OCI-M1 (cell line): ENCODE results near the gene NUDT16L1.

Experiments
- DNase-seq: peaks from one replicate; lab custom pipeline; 2025; lab: John Stamatoyannopoulos, UW

NUDT16L1 gene

DNA sequence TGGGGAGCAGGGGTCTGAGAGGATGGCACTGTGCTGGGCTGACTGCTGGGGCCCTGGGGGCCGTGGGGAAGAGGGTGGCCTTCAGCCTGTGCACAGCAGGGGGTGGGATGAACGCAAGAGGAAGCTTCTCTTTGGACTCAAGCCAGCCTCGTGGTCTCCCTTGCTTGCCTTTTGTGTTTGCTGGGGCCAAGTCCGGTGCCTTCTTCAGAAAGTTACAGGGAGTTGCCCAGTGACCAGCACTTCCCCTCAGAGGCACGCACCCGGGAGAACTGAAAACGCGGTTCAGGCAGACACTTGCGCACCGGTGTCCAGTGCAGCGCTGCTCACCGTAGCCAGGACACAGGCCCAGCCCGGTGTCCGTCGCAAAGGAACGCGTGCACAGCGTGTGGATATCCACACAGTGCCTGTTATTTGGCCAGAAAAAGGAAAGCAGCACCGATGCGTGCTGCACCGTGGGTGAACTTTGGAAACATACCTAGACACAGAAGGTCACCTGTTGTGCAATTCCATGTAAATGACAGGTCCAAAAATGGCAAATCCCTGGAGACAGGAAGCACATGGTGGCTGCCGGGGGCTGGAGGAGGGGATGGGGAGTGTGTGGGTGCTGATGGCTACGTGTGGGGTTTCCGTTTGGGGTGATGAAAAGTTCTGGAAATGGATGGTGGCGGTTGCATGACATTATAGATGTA is 29.4 kb upstream of the NUDT16L1 start:
- peak; percentile 73 for DNase-seq

DNA sequence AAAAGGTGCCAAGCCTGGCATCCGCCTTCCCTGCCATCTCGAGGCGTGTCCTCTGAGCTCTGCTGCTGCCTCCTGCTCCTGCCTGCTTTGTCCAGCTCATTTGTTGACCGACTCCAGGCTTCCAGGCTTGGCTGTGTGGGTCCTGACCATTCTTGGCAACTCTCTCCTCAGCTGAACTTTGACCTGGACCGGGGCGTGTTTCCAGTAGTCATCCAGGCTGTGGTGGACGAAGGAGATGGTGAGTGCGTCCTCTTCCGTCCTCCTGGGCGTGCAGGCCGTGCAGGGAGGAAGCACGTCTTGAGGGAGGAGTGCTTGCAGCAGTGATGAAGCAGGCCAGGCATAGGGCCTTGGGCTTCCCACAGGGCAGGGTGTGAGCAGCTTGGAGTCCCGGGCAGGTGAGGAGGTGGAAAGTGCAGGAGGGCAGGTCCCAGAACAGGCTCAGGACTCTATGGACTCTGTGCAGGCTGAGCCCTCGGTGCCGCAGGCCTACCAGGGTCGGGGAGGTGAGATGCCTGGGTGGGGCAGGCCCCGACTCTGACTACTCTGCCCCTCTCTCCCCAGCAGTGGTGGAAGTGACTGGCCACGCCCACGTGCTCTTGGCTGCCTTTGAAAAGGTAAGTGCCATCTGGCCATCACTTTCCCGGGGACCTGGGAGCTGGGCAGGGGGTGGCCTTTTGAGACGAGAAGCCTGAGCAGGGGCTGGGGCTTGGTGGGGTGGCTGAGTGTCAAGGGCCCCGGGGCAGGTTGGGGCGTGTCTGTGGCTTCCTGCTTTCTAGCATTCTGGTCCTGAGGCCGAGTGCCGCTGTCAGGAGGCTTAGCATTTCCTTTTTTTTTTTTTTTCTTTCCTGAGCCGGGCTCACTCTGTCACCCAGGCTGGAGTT is 28.6 kb upstream of the NUDT16L1 start:
- no peak for DNase-seq

DNA sequence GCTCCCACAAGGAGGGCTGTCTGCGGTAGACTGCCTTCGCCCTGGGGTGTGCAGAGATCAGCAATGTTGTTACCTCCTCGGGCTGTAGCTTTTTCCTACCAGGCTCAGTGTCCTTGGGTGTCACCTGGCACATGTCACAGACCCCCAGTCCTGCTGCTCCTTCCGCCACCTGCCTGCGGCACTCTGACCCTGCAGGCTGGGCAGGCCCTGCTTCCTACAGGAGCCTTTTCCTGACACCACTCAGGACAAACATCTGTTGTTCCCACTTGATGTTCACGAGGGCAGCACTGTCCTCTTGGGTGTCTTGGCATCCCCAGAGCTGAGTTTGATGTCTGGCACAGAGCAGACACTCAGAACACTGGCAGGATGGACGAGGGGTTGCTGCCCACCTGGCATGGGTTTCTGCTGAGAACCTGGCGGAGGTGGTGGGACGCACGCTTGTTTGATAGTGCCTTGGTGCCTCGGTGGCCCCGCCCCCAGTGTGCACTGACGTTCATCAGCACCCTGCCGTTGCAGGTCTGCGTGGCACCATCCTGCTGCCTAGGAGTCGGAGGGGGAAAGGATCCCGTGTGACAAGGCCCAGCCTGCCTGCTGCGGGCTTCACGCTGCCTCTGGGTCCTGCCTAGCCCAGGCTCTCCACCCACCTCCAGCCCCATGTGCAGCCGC is 26.7 kb upstream of the NUDT16L1 start:
- DNase-seq: no peak

DNA sequence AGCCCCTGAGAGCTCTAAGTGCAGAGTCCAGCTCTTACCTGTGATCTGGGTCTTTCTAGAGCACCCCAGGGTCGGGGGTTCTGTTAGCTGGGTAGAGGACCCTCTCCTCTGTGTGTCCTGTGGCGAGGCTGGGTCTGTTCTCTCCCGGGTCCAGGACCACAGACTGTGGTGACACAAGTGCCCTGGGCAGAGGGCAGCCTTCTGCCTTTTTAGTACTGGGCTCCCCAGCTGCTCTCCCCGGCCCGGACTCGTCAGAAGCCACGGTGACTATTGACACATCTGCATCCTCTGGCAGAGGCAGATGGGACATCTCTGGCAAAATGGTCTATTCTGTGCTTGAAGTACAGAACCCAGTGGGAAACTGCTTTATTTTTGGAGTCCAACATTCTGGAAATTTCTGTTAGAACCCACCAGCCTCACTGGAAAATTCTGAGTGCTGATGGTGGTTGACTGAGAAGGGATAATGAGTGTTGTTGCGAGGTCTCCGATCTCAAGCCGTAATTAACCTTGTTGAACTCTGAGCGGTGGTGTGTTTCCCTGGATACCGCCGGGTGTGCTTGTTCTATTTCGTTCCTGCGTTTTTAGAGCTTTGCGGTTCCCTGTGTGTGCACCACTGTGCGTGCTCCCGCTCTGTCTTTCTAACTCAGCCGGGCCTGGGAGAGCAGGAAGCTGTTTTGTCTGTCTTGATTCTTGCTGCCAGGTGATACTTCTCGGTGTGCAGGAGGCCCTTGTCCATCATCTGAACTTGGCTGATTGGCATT is 26.0 kb upstream of the NUDT16L1 start:
- no peak for DNase-seq

DNA sequence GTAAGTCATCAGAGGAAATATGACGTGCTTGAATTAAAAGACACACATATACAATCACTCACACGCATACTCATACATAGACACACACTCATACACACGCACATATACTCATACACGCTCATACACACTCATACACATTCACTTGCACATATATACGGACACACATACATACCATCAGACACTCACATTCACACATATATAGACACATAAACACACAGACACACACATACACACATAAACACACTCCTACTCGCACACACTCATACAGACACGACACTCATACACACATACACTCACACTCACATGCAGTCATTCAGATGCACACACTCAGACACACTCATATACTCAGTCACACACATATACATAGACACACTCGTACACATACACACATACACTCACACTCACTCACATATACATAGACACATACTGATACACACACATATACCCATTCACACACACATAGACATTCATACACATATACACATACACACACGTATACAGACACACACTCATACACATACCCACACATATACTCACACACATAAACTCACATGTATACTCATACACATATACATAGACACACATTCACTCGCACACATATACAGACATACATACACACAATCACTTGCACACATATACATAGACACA is 24.9 kb upstream of the NUDT16L1 start:
- DNase-seq: no peak

DNA sequence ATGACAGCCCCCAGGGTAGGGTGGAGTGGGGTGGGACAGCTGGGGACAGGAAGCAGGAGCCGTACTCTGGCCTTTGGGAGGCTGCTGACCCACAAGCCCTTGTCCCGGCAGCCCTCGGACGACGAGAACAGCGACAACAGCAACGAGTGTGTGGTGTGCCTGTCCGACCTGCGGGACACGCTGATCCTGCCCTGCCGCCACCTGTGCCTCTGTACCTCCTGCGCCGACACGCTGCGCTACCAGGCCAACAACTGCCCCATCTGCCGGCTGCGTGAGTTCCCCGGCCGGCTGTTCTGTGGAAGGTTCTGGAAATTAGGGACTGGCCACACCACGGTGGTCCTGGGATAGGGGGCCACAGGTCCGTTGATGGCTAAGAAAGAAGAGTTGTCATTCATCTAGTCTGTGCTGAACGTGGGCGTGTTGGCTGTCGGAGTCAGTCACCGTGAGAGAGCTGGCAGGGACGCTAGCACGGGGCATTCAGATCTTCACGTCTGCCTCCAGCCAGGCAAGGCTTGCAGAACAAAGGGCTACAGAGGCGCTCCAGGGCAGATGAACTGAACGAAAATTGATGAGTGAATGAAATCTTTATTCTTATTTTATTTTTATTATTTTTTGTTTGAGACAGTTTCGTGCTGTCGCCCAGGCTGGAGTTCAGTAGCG is 19.8 kb upstream of the NUDT16L1 start:
- DNase-seq: no peak

DNA sequence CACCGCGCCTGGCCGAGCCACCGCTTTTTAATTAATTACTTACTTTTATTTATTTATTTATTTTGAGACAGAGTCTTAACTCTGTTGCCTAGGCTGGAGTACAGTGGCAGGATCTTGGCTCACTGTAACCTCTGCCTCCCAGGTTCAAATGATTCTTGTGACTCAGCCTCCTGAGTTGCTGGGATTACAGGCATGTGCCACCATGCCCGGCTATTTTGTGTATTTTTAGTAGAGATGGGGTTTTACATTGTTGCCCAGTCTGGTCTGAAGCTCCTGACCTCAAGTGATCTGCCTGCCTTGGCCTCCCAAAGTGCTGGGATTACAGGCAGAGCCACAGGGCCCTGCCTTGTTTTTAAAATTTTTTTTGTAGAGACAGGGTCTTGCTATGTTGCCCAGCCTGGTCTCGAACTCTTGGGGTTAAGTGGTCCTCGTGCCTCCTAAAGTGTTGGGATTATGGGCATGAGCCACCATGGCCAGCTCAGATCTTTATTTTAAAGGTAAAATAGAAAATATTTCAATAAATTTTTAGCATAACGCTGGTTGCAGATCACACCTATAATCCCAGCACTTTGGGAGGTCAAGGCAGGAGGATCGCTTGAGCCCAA is 18.3 kb upstream of the NUDT16L1 start:
- no peak for DNase-seq

DNA sequence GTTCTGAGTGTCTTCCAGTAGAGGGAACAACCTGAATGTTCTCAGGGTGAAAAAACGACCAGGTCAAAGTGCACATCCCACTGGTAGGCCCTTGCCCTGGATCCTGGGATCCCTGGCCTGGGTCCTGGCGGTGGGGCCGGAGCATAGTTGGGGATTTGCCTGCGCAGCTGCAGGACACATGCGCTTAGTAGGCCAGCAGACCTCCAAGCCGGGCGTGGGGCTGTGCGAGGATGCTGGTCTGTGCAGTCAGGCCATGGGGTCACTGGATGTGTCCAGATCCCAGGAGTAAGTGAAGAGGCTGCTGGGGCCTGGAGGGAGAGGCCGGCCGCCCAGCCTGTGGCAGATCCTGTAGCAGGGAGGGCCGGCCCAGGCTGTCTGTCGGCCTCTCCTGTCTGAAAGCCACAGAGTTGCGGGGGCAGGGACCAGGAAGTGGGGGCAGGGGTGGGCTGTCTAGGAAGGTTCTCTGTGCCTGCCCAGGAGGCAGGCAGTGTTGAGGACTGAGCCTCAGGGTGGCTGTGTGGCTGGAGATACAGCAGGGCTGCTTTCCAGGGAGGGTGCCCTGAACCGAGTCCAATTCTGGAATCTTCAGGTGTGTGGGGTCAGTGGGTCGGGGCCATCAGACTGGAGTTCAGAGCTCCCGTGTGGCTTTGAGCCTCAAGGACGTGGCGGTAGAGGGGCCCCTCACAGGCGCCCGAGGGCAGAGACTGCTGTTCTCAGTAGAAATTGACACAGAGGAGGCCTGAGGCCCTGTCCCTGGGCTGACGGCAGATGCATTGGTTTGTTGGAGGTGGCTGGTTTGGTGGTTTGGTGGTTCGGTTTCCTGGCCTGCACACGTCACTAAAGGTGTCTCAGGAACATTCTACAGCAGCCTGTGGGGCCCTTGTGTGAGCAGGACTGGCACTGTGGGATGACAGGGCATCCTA is 17.2 kb upstream of the NUDT16L1 start:
- DNase-seq: peak; percentile 3

DNA sequence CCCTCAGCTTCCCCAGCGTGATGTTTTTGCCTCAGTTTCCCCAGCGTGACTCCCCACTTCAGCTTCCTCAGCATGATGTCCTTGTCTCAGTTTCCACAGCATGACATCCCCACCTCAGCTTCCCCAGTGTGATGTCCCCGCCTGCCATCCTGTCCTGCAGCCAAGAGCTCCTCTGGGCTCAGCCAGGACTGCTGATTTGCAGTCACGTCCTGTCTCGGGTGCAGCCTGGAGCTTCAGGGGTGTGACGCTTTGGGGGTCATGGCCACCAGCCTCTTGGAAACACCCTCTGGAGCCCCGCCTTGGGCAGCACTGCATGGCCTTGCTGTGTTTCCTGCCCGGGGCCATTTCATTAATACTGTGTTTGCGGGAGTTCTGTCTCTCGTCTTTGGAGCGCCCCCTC is 16.5 kb upstream of the NUDT16L1 start:
- DNase-seq: no peak

DNA sequence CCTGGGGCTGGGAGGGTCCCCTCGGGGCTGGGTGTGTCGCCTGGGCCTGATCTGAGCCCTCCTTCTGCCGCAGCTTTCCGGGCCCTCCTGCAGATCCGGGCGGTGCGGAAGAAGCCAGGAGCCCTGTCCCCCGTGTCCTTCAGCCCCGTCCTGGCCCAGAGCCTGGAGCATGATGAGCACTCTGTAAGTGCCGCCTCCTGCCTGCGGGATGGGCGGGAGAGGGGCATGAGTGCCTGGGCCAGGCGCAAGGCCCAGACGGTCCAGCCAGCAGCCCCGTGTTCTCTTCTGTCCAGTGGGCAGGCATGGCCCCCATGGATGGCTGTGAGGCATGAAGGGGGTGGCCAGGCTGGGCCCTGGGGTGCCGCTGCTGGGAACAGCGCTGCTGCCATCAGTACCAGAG is 16.0 kb upstream of the NUDT16L1 start:
- DNase-seq: no peak

DNA sequence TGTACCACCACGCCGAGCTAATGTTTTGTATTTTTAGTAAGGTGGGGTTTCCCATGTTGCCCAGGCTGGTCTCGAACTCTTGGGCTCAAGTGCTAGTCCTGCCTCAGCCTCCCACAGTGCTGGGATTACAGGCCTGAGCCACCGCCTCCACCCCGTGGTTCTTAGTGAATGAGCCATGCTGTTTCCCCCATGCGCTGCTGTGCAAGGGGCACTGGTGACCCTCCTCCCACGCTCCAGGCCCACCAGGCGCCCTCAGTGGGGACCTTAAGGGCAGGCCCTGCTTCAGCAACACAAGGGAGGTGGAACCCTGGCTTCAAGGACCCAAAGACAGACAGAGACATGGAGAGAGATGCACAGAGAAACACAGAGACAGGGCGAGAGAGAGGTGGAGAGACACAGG is 15.4 kb upstream of the NUDT16L1 start:
- no peak for DNase-seq

DNA sequence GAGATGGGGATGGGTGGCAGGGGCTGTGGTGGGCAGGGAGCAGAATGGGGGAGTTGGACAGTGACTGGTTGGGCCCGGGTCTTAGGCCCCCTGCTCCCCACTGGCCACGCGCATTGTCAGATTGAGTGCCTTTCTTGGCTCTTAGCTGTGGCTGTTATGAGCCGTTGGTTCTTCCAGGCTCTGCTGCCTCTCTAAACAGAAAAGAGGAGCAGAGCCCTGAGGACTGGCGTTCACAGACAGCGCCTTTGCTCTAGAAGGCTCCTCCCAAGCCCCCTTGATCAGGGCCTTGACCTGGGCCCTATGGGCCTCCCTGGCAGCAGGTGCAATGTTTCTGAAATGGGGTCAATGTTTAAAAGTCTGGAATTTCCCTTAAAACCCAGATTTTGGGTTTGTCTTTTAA is 14.8 kb upstream of the NUDT16L1 start:
- no peak for DNase-seq

DNA sequence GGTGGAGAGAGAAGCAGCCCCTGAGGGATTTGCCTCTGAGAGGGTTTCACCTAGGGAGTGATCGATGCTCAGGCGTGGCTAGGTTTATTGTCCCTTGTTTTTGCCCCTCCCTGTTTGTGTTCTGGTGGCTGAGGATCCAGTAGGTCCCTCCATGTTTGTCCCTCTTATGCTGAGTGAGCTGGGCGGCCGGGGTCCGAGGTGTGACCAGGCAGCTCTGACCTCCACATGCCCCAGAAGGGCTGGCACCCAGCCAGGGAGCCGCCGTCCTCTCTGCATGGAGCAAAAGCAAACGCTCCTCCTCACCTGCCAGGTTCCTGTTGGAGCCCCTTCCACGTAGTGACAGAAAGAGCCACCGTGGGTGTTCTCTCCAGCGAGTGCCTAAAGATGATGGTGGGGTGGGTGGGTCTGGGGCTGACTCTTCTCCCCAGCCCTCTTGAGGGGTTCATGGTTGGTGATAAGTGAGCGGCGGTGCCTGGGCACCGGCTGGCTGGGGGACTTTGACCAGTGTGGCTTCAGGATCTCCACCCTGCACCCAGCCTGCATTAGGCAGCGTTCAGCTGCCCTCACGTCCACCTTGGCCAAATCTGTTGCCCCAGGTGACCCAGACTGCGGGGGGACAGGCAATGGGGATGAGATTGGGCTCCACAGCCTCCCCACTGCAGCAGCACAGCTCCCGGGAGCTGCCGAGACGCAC is 14.1 kb upstream of the NUDT16L1 start:
- DNase-seq: no peak

DNA sequence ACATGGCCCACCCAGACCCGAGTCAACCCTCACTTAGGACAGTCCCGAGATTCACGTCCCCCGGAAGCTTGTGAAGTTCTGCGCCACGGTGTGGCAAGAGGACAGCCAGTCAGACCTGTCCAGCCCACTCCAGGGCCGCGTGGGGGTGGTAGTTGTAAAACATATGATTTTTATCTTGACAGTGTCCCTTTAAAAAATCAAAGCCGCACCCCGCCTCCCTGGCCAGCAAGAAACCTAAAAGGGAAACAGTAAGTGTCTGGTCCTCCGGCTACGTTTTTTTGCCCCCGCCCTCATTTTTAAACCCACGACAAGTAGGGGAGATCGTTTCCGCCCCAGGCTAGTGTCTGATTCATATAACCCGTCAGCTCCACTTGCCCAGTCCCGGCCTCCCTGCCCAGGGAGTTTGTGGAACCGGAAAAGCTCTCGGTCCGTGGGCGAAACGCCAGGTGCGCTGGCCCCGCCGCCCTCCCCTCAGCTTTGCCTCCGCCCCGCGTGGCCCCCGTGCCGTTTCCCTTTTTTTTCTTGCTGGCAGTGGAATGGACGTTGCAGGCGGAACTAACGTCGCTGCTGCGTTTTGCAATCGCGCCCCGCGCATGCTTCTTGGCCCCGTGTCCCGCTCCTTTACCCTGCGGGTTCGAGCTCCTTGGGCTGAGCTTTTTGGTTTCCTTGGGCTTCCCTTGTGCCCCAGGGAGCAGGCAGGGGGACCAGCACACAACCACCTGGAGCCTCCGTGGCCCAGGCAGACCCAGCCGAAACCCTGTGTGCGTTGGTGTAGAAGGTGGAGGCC is 13.3 kb upstream of the NUDT16L1 start:
- no peak for DNase-seq

DNA sequence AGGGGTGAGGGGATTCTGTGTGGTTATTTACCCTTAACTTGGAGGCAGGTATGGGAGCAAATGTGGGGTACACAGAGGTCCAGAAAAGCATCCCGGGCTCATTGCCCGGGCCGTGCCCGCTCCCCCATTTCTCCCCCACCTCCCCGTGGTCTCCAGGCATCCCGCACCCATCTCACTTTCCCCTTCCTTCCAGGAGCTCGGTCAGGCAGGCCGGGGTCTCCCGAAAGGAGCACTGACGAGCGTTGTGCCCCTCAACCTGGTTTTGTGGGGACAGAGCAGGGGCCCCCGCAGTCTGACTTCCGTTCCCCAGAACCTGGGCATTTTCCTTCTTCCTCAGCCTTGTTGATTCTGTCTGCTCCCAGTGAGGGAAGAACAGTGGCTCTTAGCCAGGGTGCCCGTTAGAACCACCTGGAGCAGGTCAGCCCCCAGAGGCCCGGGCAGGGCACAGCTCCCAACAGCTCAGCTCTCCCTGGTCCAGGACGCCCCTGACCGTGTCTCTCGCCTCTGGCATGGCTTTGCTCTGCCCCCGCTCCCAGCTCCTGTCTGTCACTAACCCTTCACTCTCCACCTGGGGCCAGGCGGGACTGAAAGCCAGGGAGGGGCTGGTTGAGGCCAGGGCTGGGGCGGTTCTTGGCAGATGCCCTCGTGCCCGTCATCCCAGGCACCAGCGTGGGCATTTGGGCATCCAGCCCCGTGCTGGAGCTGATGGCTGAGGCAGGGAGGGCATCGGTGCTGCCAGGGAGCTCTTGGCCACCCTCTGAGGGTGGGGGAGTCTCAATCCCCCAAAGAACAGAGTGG is 12.5 kb upstream of the NUDT16L1 start:
- DNase-seq: no peak

DNA sequence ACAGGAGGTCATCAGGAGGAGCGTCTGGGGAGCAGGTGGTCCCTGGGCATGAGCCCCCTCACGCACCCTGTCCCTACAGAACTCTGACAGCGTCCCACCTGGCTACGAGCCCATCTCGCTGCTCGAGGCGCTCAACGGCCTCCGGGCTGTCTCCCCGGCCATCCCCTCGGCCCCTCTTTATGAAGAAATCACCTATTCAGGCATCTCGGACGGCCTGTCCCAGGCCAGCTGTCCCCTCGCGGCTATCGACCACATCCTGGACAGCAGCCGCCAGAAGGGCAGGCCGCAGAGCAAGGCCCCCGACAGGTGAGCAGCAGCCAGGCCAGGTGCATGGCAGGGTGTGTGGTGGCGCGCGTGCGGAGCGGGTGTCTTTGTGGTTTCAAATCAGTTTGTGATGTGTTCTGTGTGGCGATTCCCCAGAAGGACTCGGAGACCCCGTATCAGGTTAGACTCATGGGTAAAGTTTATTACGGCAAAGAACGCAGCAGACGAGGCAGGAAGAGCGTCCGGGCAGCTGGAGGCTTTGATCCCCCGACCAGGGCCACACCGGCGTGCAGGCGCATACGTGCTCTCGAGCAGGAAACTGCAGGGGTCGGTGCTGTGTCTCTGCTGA is 11.8 kb upstream of the NUDT16L1 start:
- no peak for DNase-seq

DNA sequence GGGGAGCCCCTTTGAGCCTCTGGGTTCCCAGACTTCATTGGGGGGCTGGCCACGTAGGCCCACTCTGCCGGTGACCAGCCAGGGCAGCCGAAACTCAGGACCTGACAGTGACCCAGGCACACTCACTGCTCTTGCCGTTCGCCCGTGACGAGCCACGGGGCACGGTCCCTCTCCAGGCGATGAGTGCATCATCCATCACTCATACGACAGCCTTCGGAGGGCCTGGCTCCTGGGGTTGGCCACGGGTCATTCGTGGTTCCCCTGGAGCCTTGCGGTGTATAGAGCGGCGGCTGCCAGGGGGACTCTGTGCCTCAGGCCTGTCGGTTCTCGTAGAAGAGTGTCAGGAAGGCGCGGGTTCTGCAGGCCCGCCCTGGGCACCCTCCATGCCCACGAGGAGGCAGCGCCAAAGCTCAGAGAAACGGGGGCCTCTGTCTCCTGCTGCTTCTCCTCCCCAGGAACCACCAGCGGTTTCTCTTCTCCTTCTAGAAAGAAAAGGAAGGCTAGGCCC is 11.2 kb upstream of the NUDT16L1 start:
- DNase-seq: no peak
